ENCODE data around the gene PITPNM2.

GRCh38 chr12:123104809-123105208 is 46.1 kb downstream of the PITPNM2 start:
- TF ChIP-seq CTCF (IDR thresholded peaks at IDR 0.05), result no peak
- TF ChIP-seq POLR2A (IDR thresholded peaks at IDR 0.05), result no peak
